ENCODE measurements around the gene RAB8B. TPM values are rescaled to one million over a fixed set of nuclear protein-coding genes. Genes with fewer than 3 reads are reported as not detected.
"Not testable (repeated sequence)": the region's sequence is repeated elsewhere in the genome, so short reads cannot be mapped to it uniquely, and the experiment has no call there.

RAB8B gene
- total RNA-seq, 1 donor from 2014 or later, result 46.8 TPM

DNA sequence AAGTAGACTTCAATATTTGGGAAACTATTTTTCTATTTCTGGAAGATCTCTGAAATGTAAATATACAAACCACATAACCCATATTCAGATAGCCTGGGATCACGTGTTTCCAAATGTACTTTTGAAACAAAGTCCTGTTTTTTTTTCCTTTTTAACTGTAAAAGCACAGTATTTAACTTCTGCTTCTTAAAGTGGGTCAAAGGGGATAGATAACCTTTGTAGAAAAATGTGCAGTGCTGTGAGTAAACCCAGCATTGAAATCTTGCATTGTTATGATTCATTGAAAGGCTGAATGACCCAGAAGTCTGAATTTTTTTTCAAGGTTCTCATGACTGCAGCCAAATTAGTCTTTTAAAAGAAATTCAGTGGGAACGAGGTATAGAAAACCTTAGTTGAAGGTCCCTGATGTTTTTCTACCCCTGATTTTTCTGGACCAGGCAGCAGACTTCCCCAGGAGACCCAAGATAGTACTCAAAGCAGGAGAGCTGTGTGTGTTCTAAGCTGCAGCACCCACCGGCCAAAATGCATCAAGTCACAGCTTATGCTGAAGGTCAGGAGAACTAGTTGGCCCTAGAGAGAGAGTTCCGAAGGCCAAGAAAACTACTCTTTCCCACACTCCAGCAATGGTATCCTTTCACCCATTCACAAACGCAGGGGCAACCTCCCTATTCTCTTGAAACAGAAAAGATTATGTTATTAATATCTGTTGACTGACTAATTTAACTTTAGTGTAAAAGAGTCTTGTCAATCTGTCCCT is 44.4 kb downstream of the RAB8B start:
- DNase-seq (ENCODE audit: low spot score), result no peak

DNA sequence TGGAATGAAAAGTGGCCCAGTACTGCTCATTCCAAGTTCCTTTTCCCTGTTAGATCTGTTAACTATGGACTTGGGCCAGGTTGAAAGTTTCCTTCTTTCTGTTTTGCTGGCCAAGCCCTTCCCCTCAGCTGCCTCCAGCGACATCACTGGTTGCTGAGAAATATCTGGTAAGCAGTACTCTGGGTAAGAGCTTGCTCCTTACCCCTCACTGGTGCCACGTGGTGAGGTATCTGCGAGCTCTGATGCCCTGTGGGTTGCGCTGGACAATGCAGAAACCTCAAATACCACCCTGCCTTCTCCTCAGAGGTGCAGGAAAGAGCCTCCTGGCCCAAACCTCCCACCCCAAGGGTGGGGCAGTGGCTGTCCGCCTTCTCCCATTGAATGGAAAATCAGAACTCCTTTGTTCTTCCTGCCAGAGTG is 45.1 kb downstream of the RAB8B start:
- DNase-seq (ENCODE audit: low spot score), result no peak

DNA sequence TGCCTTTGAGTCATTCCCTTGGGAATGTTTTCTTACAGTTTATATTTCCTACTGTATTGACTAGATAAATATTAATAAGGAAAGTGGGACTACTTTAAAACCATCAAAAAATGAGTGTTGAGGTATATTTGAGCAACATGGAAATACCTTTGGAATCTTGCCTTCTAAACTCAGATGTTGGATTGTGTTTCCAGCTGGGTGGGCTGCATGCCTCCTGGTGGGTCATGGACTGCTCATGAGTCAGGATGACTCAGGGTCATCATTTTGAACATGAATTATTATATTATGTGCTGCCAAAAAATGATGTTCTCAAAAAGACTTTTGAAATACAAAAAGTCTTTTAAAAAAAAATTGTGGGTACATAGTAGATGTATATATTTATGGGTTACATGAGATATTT is 46.9 kb downstream of the RAB8B start:
- DNase-seq (ENCODE audit: low spot score), result no peak

DNA sequence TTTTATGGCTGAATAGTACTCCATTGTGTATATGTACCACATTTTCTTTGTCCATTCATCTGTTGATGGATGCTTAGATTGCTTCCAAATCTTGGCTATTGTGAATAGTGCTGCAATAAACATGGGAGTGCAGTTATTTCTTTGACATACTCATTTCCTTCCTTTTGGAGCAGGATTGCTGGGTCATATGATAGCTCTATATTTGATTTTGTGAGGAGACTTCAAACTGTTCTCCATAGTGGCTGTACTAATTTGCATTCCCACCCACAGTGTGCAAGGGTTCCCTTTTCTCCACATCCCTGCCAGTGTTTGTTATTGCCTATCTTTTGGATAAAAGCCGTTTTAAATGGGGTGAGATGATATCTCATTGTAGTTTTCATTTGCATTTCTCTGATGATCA is 47.7 kb downstream of the RAB8B start:
- not testable (repeated sequence) for DNase-seq (ENCODE audit: low spot score)

DNA sequence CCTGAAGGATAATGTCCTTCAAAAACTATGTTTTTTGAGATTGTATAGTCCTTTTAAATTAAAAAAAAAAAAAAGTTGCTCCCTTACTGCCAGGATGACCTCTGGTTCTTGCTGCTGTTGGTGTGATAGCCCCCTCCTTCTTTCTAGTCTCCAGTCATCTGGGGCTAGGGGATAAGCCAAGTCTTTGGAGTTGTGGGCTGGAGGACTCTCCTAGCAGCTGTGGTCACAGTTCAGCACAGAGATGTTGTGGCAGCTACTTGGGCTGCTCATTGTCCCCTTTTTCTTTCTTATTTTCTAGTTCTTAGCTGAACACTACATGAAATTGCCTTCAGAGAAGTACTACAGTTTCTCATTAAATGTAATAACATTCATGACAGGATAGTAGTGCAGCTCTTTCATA is 48.8 kb downstream of the RAB8B start:
- DNase-seq (ENCODE audit: low spot score), result no peak

DNA sequence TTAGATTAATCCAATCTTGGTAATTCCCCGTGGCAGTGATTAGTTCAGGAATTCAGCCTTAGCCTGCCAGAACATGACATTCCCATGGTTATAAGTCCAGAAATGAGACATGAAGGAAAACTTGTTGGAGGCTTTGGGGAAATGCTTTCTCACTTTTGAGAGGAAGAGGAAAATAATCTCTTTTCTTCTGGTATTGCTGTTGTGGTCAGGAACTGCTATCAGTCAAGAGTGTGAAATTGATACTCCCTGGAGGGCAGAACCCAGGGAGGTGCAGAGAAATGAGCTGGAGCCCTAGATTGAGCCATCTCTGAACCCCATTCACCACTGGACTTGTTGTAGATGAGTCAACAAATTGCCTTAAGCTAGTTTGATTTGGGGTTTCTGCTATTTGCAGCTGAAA is 49.4 kb downstream of the RAB8B start:
- DNase-seq (ENCODE audit: low spot score), result no peak

DNA sequence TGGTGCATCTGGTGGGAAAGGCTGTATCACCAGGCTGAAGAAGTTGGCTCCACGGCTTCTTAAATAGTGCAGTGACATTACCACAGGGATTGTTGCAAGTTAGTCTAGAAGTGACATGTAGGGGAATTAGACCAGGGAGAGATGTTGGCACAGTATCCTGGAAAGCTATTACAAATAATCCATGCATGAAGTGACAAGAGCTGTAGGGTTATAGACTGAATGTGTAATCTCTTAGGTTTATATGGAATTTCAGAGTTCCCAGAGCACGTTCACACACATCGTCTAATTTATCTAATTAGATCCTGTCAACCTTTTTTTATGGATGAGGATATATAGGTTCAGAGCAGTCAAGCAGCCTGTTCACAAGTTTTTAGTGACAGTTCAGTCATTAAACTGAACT is 50.7 kb downstream of the RAB8B start:
- DNase-seq (ENCODE audit: low spot score), result no peak

DNA sequence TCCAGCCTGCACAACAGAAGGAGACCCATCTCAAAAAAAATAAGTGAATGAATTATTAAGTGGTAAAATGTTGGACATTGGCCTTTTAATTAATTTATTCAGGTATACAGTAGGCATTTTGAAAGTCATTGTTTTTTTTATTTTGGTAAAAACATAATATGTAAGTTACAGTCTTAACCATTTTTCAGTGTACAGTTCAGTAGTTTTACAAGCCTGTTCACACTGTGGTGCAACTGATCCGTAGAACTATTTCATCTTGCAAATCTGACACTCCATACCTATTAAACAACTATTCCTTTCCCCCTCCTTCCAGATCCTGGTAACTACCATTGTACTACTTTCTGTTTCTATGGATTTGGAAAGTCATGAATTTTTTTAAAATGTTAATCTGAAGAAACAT is 51.9 kb downstream of the RAB8B start:
- DNase-seq (ENCODE audit: low spot score), result no peak

DNA sequence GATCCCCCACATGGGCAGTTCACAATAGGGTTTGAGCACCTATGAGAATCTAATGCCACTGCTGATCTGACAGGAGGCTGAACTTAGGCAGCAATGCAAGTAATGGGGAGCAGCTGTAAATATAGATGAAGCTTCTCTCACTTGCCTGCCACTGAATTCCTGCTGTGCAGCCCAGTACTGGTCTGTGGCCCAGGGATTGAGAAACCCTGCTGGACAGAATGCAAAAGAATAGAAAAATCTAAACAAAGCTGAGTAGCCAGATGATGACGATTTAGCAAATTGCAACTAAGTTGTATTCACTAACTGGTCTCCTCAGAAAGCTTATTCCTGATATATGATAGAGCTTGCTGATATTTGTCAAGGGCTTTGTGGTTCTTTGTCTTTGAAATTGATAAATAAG is 53.7 kb downstream of the RAB8B start:
- DNase-seq (ENCODE audit: low spot score), result no peak

DNA sequence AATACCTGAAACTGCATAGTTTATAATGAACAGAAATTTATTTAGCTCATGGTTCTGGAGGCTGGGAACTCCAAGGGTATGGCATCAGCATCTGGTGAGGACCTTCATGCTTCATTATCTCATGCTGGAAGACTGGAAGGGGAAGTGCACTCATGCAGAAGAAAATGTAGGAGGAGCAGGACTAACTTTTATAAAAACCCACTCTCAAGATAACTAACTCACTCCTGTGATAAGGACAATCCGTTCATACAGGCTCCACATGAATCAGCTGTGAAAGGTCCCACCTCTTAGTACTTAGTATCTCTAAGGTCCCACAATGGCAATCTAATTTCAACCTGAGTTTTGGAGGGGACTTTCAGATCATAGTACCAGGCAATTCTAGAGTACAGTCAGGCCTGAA is 54.4 kb downstream of the RAB8B start:
- no peak for DNase-seq (ENCODE audit: low spot score)

DNA sequence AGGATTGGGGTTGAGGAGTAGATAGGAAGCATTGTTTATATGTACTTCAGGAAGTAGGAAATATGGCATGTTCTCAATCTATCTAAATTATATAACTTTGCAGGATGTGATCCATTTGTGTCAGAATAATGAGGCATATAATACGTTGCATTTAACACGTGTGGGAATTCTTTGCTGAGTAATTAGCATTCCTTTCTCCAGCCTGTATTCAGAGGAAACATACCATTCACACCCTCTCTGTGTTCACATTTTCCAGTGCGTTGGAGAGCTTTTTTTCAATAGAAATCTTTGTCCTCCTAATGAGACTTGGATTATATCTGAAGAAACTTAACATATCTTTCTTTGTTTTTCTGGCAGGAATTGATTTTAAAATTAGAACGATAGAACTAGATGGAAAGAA is 55.0 kb downstream of the RAB8B start:
- no peak for DNase-seq (ENCODE audit: low spot score)

DNA sequence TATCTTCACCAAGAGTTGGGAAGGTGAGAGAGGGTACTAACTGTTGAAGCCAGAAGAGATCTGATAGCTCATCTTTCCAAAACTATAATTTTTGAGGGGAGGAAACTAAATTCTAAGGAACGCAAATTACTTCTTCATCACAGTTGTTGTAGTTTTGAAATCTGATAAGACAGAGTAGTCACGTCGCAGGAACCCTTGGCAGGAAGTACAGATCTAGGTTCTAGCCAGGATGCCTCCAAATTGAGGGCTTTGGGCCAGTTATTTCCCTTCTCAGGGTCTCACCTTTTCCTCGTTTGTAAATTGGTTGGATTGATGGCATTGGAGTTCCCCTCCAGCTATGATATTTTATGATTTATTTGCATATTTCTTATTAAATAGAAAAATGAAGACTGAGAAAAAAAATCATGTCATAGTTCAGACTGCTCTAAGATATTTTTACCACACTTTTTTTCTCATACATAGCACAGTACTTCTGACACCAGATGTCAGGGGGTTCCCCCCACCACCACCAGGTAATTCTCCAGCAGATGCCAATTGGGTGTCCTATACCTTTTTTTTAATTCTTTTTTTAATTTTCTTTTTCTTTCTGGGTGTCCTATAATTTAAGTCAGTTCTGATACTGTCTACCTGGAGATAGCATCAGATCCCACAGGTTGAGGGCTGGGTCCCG is 55.7 kb downstream of the RAB8B start:
- DNase-seq (ENCODE audit: low spot score), result no peak

DNA sequence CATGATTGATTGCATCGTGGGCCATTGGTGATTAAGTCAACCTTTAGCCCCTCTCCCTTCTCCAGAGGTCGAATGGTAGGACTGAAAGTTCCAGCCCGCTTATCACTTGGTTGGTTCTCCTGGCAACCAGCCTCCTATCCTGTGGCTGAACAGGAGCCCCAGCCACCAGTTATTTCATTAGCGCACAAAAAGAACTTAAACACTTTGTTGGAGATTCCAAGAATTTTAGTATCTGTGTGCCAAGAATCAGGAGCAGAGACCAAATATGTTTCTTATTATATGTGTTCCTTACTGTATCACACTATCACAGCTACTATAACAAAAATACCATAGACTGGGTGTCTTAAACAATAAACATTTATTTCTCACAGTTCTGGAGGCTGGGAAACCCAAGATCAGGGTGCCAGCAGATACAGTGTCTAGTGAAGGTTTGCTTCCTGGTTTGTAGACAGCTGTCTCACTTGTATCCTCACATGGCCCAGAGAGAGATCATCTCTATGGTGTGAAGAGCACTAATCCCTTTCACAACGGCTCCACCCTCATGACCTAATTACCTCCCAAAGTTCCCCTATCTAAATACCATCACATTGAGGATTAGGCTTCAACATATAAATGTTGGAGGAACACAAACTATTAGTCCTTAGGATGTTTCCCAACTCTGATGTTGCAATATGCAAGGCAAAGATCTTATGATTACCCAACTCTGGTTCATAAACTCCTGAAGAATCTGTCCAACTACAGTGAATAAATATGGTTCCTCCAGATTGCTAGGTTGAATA is 57.5 kb downstream of the RAB8B start:
- DNase-seq (ENCODE audit: low spot score), result no peak

DNA sequence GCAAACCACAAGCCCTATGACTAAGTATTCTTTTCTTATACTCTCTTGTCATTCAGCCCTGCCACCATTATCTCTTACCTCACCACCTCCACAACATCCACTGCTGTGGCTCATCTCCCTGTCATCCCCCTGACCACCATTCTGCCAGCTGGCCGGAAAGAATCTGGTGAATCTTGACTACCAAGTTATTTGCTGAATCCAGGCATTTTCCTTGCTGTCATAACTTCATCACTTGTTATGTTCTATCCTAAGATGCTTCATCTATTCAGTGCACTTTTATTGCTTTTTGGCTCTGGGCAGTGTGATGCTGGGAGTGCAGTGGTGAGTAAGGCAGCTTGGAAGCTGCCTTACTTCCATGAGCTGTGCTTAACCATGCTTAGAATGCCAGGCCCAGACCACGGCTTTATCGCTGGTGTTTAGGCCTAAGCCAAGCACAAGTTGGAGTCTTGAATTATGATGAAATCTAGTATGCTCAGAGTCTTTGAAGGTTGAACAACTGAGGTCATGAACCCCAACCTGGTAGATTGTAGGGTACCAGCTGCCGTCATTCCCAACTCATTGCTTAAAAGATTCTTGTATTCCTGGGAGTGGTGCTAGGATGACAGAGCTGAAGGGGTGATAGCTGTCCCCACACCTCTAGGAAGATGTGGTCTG is 61.0 kb downstream of the RAB8B start:
- no peak for DNase-seq (ENCODE audit: low spot score)

DNA sequence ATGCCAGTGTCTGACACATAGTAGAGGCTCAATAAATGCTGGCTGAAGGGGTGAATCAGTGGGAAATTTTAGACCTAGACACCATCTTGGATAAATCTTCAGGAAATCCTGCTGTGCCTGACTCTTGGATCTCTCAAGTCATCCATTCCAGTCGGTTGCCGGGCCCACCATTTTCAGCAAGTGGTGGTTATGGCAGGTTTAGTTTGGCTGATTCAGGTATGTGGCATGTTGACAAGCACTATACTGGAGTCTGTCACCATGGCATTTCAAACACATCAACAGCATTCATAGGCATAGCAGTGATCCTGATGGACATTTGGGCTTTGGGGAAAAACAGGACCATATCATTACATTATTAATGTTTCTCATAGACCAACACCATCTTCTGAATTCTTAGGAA is 62.3 kb downstream of the RAB8B start:
- no peak for DNase-seq (ENCODE audit: low spot score)

DNA sequence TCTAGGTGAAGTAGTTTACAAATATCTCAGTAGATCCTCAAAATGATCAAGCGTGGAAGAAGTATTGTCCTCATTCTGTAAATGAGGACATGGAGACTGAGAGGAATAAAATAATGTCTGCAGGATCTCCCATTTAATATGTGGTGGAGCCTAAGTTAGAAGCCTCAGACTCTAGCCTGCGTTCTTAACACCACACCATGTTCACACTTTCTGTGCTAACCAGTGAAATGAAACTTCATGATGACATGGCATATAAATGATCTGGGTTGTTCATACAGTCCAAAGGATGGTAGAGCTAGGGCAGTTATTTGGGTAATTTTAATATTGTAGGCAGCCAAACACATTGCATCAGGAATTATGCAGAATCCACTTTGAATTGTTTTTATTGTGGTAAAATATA is 62.9 kb downstream of the RAB8B start:
- DNase-seq (ENCODE audit: low spot score), result no peak

DNA sequence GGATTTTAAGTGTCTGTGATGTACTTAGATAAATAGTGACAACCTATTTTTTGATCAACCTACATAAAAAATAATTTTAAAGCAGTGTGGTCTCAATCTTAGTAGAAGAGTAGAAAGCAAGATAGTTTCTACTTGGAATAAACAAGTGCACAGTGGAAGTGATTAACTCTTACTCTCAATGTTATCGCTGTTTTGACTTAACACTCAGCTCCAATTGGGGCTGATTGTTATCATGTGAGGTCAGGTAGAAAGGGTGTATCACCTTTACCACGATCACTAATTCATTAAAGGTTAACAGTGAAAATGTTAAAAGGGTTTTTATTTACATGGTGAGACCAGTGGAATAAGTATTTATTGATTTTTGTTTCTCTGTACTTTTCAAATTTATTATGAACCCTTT is 65.6 kb downstream of the RAB8B start:
- no peak for DNase-seq (ENCODE audit: low spot score)

DNA sequence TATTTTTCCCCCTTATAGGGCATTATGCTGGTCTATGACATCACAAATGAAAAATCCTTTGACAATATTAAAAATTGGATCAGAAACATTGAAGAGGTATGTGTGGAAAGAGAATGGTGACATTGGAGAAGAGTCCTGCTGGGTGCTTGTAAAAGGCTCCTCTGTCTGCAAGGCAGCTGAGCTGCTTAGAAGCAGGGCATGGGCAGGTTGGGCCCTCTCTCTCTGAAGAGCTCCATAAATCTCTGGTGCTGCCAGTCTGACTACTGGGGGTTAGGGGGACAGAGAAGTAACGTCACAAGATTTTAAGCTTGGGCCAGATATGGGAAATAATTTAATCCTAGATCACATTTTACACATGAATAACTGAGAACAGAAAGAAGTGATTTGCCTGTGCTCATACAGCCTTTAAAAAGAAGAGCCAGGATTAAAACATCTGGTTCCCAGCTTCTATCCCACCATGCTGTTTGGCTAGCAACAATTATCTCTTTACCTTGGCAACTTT is 66.1 kb downstream of the RAB8B start:
- no peak for DNase-seq (ENCODE audit: low spot score)

DNA sequence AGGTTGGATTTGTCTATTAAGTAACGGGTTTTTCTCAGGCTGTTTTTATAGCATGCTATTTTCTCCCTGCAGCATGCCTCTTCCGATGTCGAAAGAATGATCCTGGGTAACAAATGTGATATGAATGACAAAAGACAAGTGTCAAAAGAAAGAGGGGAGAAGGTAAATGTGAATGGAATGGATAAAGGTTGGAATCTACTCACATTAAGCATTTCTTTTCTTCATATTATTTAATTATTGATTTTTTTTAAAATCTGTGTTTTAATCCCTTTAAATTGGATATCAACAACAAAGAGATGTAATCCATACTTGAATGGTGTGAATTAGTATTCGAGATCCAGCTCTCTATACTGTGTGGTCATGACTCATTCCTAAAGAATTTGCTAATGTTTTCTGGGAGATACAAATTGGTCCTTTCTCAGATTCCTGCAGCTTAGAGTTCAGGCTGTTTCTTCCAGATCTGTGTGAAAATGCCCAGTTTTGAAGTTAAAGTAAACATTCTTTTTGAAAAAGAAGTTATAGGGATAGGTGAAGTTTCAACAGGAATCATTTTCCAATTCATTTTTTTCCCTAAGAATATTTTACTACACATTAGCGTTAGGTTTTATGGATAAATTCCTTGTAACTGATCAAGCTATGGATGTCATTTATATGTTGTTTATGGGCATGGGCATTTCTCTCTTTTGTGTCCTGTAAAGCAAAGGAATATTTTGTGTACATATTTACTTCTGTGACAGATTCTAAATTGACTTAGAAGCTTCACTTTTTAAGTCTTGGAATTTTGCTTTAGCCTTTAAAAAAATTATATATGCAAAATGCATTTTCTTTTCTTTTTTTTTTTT is 67.2 kb downstream of the RAB8B start:
- DNase-seq (ENCODE audit: low spot score), result no peak

DNA sequence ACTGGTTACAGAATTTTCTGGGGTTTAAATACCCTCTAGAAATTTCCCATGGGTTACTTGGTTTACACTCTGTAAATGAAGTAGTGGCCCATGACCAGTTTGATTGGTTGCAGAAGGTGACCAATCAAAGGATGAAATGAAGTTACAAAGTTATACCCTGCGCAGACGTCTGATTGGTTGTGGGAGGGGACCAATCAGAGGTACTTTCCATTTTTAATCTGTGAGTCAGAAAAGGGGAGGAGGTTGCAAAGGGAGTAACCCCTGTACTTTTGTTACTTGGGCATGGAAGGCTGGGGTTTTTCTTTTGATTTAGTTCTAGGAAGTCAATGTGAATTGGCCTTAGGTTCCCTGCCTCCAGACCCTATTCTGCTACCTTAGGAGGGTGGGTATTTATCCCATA is 69.3 kb downstream of the RAB8B start:
- DNase-seq (ENCODE audit: low spot score), result no peak

DNA sequence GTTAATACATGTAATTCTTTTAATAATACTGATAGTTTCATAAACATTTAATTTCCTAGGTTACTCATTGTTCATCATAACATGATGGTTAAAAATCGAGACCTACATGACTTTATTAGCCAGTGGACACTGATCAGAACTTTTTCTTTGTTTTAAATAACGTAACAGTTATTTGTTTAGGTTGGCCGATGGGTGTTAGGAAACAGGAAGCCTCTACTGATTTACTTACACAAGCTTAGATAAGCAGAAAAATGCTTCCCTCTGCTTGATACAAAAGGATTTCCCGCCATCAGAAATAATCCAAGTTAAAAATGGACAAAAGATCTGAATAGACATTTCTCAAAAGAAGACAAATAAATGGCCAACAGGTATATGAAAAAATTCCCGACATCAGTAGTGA is 71.4 kb downstream of the RAB8B start:
- DNase-seq (ENCODE audit: low spot score), result no peak
